Measurements from ENCODE around the gene ATP6V1F.
A peak's percentile ranks its signal among the peaks of the same experiment; 100 is the strongest.

ATP6V1F gene, protein sequence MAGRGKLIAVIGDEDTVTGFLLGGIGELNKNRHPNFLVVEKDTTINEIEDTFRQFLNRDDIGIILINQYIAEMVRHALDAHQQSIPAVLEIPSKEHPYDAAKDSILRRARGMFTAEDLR

DNA sequence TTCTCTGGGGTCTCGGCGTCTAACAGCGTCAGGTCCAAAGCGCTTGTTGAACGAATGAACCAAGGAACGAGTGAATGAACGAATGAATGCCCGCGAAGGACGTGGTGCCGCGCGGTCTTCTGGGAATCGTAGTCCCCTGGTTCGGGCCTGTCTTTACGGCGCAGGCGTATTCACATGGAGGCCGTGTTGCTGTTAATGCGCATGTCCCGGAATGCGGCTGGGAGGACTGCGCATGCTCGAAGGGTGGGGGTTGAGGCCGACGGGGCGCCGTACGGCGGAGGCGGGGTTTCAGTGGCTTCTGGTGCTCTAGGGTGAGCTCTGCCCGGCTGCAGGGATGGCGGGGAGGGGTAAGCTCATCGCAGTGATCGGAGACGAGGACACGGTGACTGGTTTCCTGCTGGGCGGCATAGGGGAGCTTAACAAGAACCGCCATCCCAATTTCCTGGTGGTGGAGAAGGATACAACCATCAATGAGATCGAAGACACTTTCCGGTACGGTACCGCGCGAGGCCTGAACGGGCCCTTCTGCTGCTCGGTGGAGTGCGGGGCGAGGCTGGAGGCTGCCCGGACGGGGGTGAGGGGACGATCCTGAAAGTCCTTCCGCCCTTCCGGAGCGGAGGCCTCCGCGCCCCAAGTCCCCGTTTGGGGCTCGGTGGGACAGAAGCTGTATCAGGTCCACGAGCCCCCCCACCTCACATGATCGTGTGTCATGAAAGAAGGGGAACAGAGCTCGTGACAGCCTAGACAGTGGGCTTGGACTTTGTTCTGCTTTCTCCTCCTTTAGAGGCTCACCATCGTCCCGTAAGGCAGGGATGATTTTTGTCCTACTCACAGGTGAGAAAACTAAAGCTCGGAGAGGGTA is at the start of gene ATP6V1F:
ATP6V1F (plus strand) TSS at position 286 of the 862 bp plus-strand sequence; CDS start at position 335, 49 bp downstream.
- peak; percentile 99 for DNase-seq

DNA sequence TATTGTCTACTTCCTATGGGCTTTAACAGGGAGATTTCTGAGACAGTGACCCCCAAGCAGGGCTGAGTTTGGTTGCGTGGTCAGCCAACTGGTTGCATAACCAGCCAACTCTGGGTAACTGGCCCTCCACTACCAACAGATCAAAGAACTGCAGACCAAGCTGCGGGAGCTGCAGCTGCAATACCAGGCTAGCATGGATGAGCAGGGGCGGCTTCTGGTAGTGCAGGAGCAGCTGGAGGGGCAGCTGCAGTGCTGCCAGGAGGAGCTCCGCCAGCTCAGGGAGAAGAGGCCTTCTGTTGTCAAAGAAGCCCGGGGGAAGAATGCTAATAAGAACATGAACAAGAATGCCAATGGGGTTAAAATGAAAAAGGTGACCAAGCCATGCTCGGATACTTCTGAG is 48.2 kb upstream of the ATP6V1F start:
- DNase-seq, result no peak

DNA sequence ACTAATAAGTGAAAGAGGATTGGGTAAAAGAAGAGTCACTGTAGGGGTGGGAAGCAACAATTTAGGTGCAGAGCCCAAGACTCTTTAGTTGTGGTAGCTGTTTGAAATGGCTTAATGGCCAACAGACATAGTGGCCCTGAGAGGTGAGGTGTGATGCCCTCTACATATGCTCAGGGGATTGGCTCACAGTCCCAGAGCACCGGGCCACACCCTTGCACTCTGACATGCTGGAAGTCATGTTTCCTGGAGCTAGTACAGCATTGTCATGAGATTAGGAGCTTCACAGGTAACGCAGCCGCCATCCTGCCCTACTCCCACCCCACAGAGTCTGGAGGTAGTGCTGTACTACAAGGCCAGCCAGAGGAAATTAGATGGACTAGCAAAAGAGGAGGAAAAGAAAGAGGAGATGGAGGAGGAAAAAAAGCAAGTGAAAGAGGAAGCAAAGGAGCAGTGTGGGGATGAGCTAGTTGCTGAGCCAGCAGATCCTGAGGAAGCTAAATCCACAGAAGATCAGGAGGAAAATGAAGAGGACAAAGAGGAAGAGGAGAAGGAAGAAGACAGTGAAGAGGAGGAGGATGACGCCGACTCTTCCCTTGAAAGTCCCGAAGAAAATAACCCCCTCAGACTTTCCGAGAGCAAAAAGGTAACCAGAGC is 47.2 kb upstream of the ATP6V1F start:
- no peak for DNase-seq

DNA sequence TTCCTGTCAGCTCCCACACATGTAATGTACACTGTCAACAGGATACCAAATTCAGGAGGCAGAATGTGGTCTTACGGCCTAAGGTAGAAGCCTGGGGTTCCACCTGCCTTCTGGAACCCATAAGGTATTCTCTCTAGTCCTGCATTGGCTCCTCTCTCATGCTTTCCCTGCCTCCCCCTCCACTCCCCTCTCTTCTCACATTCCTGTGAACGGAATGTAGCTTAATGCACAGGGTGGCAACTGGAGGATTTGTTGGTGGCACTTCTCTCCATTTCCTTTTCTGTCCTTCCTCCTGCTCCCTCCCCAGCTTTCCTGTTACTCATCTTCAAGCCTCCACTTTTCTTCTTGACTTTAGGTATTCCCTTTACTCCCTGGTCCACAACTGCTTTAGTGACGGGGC is 44.0 kb upstream of the ATP6V1F start:
- DNase-seq, result no peak

DNA sequence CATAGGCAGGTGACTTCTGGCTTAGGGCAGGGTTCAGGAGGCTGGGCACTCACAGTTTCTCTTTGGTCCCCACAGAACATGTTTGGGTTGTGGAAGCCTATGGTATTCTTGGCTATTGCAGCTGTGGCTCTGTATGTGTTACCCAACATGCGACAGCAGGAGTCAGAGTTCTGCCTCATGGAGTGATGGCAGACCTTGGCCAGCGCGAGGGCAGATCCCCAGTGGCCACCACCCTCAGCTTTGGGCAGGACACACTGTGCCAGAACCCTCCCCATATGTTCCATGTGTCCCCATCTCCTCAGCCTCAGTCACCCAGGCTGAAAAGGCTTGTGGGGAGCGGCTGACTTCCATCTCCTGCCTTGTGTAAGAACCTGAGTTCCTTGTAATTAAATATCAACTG is 40.9 kb upstream of the ATP6V1F start:
- no peak for DNase-seq

DNA sequence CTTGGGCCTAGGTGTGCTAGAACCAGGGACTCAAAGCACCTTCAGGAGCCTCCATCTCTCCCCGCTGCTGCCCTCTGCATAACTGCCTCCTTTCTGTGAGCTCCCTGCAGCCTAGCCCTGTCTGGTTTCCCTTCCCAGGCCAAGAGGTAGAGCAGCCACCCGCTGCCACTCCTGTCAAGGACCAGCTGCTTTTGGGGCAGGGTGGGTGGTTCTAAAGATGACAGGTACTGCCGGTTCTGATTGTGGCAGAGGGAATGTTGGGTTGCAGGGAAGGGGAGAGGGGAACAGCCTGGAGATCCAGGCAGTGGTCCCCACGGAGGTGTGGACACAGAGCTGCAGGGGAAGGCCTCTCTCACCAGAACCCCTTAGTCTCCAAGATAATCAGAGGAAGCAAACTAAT is 36.1 kb upstream of the ATP6V1F start:
- no peak for DNase-seq

DNA sequence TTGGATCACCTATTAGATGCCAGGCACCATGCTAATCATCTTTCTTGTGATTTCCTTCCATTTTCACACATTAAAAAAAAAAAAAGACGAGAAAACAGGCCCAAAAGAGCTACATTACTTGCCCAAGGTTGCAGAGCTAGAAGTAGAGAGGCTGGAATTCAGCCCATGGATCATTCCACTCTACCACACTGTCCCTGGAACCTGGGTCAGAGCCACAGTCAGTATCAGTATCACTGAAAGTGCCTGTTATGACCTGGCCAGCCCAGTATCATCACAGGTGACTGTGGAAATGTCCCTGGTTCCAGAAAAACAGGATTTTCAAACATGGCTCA is 35.8 kb upstream of the ATP6V1F start:
- no peak for DNase-seq

DNA sequence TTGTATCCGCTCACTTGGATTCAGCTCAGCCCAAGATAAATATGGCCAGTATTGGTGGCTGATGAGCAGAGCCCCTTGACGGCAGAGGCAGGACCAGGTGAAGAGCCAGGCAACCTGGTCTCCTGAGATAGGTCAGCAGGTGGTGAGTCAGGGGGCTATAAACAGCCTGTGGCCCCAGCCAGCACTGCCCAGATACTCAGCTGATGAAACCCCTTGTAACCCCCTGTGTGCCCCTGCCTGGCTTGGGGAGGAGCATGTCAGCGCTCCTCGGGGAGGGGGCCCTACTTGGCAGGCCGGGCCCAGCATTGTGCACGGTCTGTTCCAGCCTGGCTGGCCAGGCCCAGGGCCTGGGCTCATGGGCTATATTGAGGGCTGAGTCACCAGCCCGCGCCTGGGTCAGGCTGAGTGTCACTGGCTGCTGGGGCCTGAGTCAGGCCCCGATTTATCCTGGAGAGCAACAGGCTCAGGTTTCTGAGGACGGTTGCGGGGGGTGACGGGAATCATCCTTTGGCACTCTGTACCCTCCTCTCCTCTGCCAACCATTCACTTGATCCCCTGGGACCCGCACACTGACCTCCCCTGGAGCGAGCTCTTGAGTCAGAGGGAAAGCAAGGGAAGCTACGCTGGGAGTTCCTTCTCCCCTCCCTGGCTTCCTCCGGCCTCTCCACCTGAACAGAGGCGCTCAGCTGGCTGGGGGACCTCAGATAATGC is 35.3 kb upstream of the ATP6V1F start:
- no peak for DNase-seq

DNA sequence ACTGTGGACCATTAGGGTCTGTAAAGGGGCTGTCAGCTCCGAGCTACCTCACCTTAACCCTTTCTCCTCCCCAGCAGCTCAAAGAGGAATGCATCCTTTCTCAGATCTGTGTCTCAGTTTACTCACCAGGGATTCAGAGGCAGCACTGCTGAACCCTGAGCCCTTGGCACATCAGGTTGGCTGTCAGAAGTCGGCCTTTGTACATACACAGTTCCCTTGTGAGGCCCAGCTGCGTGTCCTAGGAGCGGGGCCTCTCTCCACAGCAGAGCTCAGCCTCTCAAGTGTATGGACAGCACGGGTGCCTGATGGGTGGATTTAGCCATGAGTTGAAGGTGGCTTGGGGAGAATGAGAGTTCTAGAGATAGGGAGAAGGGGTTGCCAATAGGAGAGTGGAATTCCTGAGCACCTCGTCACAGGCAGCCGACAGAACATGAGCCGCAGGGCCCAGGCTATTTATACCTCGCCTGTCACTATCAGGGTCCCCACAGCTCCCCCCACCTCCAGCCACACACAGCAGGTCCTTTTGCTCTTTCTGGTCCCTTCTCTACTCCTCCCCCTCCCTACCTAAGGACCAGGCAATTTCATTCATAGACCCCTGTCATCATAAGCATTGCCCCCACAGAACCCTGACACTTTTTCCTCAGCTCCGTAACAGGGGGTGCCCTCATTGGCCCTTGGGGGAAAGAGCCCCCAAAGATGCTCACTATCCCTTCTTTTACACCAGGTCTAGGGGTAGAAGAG is 34.5 kb upstream of the ATP6V1F start:
- no peak for DNase-seq

DNA sequence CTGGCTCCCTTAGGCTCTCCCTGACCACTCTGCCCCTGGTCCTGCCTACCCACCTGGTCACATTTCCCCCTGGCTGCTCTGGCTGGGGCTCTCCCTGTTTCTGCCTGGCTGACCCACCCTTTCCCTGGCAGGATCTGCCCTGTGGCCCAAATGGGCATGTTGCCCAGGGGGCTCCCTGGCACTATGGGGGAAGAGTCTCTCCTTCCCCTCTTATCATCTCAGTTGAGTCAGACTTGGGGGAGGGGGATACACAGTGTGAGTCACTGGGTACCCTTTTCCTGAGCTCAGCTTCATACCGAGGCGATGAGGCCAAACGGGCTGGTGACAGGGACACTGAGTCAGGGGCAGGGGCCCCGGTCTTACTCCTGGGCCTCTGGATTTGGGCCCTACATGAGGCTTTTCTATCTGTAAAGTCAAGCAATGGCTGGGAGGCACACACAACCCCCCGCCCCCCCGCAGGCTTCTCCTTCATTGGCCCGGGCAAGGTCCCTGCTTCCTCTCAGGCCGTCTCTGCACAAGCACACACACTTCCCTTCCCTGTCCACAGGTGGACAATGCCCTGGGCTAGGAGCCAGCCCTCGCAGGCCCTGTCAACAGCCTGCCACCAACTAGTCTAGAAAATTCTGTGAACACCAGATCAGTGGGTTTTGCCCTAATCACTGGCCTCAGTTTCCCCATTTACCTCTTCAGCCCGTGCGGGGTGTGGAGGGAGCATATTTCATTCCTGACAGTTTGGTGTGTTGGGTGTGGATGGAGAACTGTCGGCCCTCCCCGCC is 33.1 kb upstream of the ATP6V1F start:
- DNase-seq, result no peak

DNA sequence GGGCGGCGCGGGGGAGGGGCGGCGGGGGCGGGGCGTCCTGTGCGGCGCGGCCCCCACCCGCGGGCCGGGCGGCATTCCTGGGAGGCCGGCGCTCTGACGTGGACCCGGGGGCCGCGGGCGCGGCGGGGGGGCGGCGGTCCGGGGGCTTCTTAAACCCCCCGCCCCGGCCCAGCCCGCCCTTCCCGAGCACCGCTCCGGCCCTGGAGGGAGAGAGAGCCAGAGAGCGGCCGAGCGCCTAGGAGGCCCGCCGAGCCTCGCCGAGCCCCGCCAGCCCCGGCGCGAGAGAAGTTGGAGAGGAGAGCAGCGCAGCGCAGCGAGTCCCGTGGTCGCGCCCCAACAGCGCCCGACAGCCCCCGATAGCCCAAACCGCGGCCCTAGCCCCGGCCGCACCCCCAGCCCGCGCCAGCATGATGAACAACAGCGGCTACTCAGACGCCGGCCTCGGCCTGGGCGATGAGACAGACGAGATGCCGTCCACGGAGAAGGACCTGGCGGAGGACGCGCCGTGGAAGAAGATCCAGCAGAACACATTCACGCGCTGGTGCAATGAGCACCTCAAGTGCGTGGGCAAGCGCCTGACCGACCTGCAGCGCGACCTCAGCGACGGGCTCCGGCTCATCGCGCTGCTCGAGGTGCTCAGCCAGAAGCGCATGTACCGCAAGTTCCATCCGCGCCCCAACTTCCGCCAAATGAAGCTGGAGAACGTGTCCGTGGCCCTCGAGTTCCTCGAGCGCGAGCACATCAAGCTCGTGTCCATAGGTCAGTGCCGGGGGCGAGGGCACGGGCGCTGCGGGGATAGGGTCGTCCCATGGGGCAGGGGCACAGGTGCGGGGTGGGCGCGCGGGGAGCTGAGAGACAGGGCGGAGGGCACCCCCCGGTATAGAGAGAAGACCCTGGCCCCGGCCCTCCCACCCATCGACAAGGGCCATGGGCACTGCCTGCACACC is 32.2 kb upstream of the ATP6V1F start, which contains the start of gene FLNC:
FLNC (plus strand) TSS at position 176 of the 947 bp plus-strand sequence; CDS start at position 408, 232 bp downstream.
- peak; percentile 29 to 42 for DNase-seq

DNA sequence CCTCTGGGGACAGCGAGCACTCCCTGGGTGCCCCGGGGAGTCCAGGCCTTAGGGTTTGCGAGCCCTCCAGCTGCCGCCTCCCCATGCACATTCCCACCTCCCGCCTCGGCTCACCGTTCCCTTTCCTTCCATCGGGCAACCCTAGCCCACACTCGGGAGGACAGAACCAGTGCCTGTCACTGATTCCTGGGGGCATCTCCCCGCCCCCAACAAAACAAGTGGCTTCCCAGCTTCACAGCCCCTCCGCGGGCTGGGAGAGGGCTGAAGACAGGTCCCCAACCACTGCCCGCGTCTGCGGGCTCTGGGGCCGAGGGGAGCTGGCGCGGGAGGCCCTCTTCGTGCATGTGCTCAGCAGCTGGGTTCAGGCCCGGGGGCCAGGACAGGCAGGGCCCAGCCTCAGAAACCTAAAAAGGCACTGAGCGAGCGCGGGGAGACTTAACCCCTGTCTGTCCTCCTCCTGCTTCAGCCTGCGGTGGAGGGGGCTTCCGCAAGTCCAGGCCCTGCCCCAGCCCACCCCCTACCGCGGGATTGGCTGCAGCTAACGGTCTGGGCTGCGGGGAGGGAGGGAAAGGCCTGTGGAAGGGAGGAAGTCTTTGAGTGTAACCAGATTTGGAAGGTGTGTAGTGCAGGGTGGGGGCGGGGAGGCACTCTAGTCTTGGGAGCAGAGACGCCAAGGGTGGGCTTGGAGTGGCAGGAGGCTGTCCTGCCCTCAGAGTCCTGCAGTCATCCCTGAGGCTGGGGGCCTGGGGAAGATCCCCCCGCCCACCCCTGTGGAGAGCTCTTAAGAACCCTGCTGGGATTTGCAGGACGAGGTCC is 31.3 kb upstream of the ATP6V1F start:
- DNase-seq, result no peak

DNA sequence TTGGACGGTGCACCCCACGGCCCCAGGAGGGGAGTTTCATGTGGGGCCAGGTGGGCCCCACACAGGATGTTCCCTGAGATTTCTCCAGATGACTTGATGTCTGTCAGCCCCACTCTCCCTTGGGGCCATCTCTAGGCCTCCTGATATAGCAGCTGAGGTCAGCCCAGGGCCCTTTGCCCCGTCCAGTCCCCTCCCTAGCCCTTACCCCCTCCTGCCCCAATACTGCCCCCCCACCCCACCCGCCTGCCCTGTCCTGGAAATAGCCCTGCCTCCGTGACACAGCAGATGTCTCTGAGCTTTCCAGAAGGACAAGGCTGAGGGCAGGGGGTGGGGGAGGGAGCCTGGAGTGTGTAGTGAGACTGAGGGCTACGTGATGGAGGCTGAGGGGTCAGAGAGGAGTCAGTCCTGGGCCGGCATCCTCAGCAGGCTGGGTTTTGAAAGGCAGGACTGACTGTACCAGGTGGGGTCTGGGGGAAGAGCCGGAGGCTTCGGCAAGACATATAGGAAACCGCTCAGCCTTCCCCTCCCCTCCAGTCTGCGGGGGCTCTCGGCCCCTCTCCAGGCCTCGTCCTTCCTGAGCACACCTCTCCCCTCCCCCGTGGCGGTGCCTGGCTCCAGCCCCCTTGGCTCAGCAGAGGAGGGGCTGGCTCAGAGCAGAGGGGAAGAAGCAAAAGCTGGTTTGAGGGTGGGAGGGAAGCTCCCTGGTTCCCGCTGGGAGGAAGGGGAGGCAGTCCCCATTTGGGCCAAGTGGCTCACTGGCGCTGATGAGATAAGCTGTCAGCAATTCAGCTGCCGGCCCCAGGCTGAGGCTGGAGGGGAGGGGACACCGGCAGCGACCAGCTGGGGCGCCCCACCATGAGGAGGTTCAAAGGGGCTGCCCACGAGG is 30.4 kb upstream of the ATP6V1F start:
- no peak for DNase-seq

DNA sequence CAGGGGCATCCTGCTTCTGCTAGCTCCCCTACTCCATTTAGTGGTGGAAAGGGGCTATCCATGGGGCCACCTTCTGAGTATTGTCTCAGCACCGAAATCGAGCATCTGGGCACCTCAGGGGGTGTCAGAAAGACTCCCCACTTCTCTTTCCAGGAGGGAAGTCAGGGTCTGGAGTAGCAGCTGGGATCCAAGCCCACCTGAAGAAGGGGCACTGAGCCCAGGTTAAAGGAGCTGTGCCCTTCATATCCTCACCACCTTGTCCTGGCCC is 29.8 kb upstream of the ATP6V1F start:
- DNase-seq, result no peak

DNA sequence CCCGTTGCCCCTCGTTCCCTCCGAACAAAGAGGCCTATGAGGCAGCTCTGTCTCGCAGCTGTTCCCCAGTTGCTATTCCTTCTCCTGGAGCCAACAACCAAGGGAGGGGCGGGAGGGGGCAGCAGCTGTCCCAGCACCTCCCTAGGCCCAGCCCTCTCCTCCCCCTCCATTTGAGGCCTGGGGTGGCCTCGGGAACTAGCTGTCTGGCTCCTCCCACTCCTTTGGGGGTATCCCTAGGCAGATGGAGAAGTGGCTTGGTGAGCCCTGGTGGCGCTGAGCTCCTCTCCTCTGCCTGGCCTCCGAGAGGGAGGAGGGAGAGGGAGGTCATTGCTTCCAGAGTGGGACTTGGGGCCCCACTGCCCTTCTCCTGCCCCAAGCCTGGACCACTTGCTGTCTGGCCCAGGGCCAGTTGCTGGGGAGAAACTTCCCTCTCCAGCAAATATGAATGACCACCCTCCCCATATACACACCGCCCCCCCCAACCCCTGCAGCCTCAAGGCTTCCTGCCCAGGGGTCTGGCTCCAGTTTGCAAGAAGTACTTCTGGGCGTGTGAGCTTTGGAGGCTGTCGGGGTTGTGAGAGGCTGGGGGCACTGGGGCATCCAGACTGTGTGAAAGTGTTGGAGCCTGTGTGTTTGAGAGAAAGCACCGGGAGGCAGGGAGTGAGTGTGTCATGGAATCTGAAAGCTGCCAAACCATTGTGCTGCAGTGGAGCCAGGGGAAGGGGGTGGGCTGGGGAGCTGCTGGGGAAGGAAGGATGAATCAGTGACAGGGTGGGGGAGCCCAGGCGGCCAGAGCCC is 29.3 kb upstream of the ATP6V1F start:
- DNase-seq, result no peak

DNA sequence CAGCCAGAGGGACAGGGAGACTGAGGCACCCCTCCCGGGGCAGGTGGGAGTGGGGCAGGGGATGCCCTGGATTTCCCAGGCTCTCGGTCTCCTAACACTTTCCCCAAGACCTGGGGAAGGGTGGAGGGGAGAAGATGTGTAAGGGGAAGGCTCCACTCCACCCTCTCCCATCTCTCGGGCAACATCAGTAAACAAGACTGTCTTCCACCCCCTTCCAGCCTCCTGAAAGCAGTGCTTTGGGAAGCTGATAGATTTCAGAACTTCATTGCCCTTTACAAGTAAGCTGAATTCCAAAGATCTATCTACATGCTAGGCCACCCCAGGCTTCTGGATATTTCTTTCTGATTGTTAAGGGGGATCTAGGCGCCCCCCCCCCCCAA is 28.7 kb upstream of the ATP6V1F start:
- no peak for DNase-seq

DNA sequence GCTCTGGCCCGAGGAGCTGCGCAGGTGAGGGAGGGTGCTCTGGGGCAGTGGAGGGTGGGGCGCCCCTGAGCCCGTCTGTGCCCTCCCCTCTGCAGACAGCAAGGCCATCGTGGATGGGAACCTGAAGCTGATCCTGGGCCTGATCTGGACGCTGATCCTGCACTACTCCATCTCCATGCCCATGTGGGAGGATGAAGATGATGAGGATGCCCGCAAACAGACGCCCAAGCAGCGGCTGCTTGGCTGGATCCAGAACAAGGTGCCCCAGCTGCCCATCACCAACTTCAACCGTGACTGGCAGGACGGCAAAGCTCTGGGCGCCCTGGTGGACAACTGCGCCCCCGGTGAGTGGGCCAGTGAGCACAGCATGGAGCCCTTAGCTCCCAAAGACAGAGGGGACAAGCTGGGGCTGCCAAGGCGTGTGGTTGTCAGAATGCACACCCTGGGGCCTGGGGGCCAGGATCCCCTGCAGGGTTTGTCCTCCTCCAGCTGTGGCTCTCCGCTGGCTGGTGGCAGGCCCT is 27.4 kb upstream of the ATP6V1F start:
- DNase-seq, result no peak

All from activated CD4-positive, alpha-beta T cell treated with anti-CD3 and anti-CD28 coated beads, Interleukin-2, amount 50 U/mL, for 48 hours (primary cell).